OCI-LY7 (cell line): ENCODE measurements around the gene PLSCR1. TPM values are rescaled to one million over a fixed set of nuclear protein-coding genes. Genes with fewer than 3 reads are reported as not detected.

Experiments used
- BruUV-seq: library from RNA; stranded (reverse); fragments of 400-500 nt; replicated peaks from 2 replicates; lab custom pipeline; 2021; lab: Mats Ljungman, UMichigan
- CTCF ChIA-PET: fragments of 300-600 bp; sonication (Branson Sonifier 250); formaldehyde crosslinking; loops from one replicate; lab custom pipeline; 2022; ENCODE audit warnings: antibody characterized with exemption; ENCODE audit not compliant: unreplicated experiment; lab: Charles Lee
- POLR2A ChIA-PET: fragments of 300-600 bp; sonication (Branson Sonifier 250); formaldehyde crosslinking; loops from one replicate; lab custom pipeline; 2022; ENCODE audit warnings: antibody characterized with exemption; lab: Charles Lee
- DNase-seq: peaks from one replicate; pipeline ENCODE4 v3.0.0-alpha.2; 2015; ENCODE audit warnings: low spot score
- H2AFZ ChIP-seq: fragments of 200-600 bp; sonication (generic), shearing (Covaris generic); 2 replicates; pipeline ENCODE4 v1.6.1; 2014; ENCODE audit warnings: mild to moderate bottlenecking, antibody characterized with exemption, low read length, moderate library complexity
- H3K27ac ChIP-seq: fragments of 200-600 bp; sonication (generic); 2 replicates; pipeline ENCODE4 v1.5.1; 2014; ENCODE audit warnings: mixed run types, low read depth, mild to moderate bottlenecking, moderate library complexity, low read length, inconsistent platforms; ENCODE audit not compliant: poor library complexity, severe bottlenecking
- H3K36me3 ChIP-seq: fragments of 200-600 bp; sonication (generic); 2 replicates; pipeline ENCODE4 v1.6.1; 2014; ENCODE audit warnings: mild to moderate bottlenecking, antibody characterized with exemption, low read length, moderate library complexity, mixed read lengths; ENCODE audit not compliant: insufficient read depth
- H3K4me1 ChIP-seq: fragments of 200-600 bp; sonication (generic); 2 replicates; pipeline ENCODE4 v1.5.1; 2014; ENCODE audit warnings: mild to moderate bottlenecking, low read length; ENCODE audit not compliant: insufficient read depth, poor library complexity, severe bottlenecking
- H3K4me2 ChIP-seq: fragments of 200-600 bp; sonication (generic); 2 replicates; pipeline ENCODE4 v1.6.1; 2014; ENCODE audit warnings: mild to moderate bottlenecking, low read length
- H3K4me3 ChIP-seq: fragments of 200-600 bp; sonication (generic); 2 replicates; pipeline ENCODE4 v1.5.1; 2014; ENCODE audit warnings: mild to moderate bottlenecking, low read depth, low read length; ENCODE audit not compliant: poor library complexity, severe bottlenecking
- H3K79me2 ChIP-seq: fragments of 200-600 bp; sonication (generic); 2 replicates; pipeline ENCODE4 v1.6.1; 2016; ENCODE audit warnings: low read depth, mild to moderate bottlenecking, low read length, moderate library complexity, mixed read lengths; ENCODE audit not compliant: insufficient read depth
- H3K9me2 ChIP-seq: fragments of 200-600 bp; sonication (generic); 2 replicates; pipeline ENCODE4 v1.6.1; 2016; ENCODE audit warnings: mild to moderate bottlenecking, low read length, mixed read lengths; ENCODE audit not compliant: insufficient read depth
- H3K9me3 ChIP-seq: fragments of 200-600 bp; sonication (generic); 2 replicates; pipeline ENCODE4 v1.6.1; 2014; ENCODE audit warnings: mild to moderate bottlenecking, mixed run types, low read length, mixed read lengths
- H4K20me1 ChIP-seq: fragments of 200-600 bp; sonication (generic); 2 replicates; pipeline ENCODE4 v1.6.1; 2014; ENCODE audit warnings: mild to moderate bottlenecking, antibody characterized with exemption, low read length, moderate library complexity, mixed read lengths; ENCODE audit not compliant: insufficient read depth
- EZH2phosphoT487 ChIP-seq: fragments of 200-600 bp; sonication (generic); IDR thresholded peaks from 2 replicates; pipeline ENCODE4 v1.6.1; 2018; ENCODE audit warnings: low read depth, borderline replicate concordance, mild to moderate bottlenecking, mixed run types, antibody characterized with exemption, low read length, moderate library complexity, mixed read lengths
- intact Hi-C: fragments of 100-400 bp; cut with micrococcal nuclease; formaldehyde crosslinking; loops from one replicate; pipeline ENCODE4 v1.10.0; 2022; ENCODE audit not compliant: unreplicated experiment
- total RNA-seq, 2 experiments: library from RNA; depleted of rRNA in 1 of 2; stranded (reverse); fragments of >200 nt in 1 of 2; shearing (Covaris generic) in 1 of 2; gene quantifications; 2 replicates each; pipeline ENCODE4 v1.2.3, GENCODE V29; 2014 to 2022
- TF ChIP-seq, protein P1 (sequence below): fragments of 200-600 bp; sonication (generic); conservative IDR thresholded peaks from 2 replicates; pipeline ENCODE4 v1.5.1; 2014; ENCODE audit warnings: mild to moderate bottlenecking, antibody characterized with exemption, low read length, moderate library complexity, mixed read lengths

The PLSCR1 gene
- total RNA-seq, 2 experiments from 2014 or later = 1.8 to 13.4 TPM

DNA sequence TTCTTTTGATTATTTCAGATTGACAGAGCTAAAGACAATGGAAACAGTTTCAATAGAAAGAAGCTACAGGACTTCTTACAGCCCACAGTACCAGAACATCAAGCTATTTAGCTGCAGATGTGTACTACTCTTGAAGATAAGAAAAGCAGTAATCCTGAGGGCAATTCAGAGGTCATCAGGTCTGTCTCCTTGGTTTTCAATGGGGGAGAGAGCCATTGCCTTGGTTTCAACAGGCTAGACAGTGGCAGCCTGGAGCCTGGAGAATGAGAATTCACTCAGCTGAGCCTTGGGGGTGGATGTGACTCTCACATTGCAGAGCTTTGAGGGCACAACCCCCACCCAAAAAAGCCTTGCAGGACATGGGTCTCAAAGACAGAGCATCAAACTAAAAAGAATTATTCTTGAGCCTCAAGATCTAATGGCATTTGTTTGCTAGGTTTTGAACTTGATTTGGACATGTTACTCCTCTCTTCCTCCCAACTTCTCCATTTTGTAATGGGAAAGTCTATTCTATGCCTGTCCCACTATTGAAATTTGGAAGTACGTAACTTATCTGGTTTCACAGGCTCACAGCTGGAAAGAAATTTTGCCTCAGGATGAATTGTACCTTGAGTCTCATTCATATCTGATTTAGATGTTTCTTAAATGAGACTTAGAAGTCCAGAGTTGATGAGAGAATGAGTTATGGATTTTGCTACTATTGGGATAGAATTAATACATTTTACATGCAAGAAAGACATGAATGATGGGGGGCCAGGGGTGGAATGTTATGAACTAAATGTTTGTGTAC lies 36.9 kb downstream of the PLSCR1 start:
- no peak for TF ChIP-seq EZH2phosphoT487
- TF ChIP-seq, protein P1, sequence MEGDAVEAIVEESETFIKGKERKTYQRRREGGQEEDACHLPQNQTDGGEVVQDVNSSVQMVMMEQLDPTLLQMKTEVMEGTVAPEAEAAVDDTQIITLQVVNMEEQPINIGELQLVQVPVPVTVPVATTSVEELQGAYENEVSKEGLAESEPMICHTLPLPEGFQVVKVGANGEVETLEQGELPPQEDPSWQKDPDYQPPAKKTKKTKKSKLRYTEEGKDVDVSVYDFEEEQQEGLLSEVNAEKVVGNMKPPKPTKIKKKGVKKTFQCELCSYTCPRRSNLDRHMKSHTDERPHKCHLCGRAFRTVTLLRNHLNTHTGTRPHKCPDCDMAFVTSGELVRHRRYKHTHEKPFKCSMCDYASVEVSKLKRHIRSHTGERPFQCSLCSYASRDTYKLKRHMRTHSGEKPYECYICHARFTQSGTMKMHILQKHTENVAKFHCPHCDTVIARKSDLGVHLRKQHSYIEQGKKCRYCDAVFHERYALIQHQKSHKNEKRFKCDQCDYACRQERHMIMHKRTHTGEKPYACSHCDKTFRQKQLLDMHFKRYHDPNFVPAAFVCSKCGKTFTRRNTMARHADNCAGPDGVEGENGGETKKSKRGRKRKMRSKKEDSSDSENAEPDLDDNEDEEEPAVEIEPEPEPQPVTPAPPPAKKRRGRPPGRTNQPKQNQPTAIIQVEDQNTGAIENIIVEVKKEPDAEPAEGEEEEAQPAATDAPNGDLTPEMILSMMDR = no peak
- Histone ChIP-seq H4K20me1 (no peaks in the 10 kb centered on the region), H2AFZ (no peak overlapping the region), H3K4me2 (no peak overlapping the region), H3K79me2 (no peaks in the 10 kb centered on the region), H3K36me3 (no peaks in the 10 kb centered on the region), H3K4me3 (no peak overlapping the region), H3K9me3 (no peaks in the 10 kb centered on the region), H3K27ac (no peak overlapping the region), H3K4me1 (no peaks in the 10 kb centered on the region), H3K9me2 (no peaks in the 10 kb centered on the region)
- BruUV-seq = no TSS peak
- intact Hi-C loops = no loop called here
- DNase-seq = no peak
- POLR2A ChIA-PET = interaction anchor here (0.9 kb wide), 1 partner anchor 8 kb away, joined by 6 read pairs; no protein-coding TSS in a partner anchor
- CTCF ChIA-PET = no interaction called here

DNA sequence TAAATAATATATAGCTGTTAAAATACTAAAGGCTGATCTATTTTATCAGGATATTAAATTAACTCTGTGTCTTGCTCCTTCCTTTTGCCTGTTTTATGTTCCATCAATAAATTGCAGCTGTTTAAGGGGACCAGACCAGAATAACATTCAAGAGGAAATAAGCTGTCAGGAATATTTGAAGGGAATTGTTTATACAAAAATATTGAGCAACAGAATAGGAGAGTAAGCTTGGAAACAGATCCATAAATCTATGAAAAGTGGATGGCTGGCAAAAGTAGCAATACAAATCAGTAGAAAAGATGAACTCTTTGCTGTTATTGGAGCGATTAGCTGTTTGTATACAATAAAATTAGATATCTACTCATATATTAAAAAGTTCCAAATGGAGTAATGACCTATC lies 38.9 kb downstream of the PLSCR1 start:
- POLR2A ChIA-PET = interaction anchor here (0.7 to 1.2 kb wide), 3 partner anchors 13 to 674 kb away, joined by 3 read pairs; partner anchors contain the start of gene PLOD2
- H3K4me3 ChIP-seq = no peak overlapping the region
- TF ChIP-seq, protein P1 = no peak
- TF ChIP-seq EZH2phosphoT487 = no peak
- BruUV-seq = no TSS peak
- H3K36me3 ChIP-seq = no peaks in the 10 kb centered on the region
- H3K4me2 ChIP-seq = no peak overlapping the region
- no peaks in the 10 kb centered on the region for H3K9me3 ChIP-seq
- DNase-seq = no peak
- CTCF ChIA-PET = no interaction called here
- no peak overlapping the region for H3K27ac ChIP-seq
- H3K9me2 ChIP-seq = no peaks in the 10 kb centered on the region
- H2AFZ ChIP-seq = no peak overlapping the region
- no peaks in the 10 kb centered on the region for H3K79me2 ChIP-seq
- no peaks in the 10 kb centered on the region for H4K20me1 ChIP-seq
- intact Hi-C loops = no loop called here
- no peaks in the 10 kb centered on the region for H3K4me1 ChIP-seq
